Astrocyte of the hippocampus (primary cell): Measurements from ENCODE around the gene SMCHD1.
"Not testable (repeated sequence)": the region's sequence is repeated elsewhere in the genome, so short reads cannot be mapped to it uniquely, and the experiment has no call there.

Source experiments
- DNase-seq: peaks from one replicate; pipeline ENCODE4 v3.0.0; 2011; ENCODE audit warnings: low read depth, low spot score

The SMCHD1 gene

GRCh38 chr18:2716394-2717326, 61.1 kb downstream of the SMCHD1 start:
- DNase-seq = no peak

GRCh38 chr18:2717407-2717806, 61.9 kb downstream of the SMCHD1 start:
- DNase-seq = no peak

DNA sequence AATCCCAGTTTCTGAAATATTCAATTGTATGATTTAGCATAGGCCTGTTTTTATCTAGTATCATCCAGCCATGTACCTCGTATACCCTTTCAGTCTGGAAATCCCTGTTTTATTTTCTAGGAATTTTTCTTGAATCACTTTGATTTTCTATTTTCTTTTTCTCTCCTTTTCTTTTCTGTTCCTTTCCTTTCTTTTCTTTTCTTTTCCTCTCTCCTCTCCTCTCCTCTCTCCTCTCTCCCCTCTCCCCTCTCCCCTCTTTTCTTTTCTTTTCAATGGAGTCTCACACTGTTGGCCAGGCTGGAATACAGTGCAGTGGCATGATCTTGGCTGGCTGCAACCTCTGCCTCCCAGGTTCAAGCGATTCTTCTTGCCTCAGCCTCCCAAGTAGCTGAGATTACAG, 63.5 kb downstream of the SMCHD1 start:
- DNase-seq = no peak

DNA sequence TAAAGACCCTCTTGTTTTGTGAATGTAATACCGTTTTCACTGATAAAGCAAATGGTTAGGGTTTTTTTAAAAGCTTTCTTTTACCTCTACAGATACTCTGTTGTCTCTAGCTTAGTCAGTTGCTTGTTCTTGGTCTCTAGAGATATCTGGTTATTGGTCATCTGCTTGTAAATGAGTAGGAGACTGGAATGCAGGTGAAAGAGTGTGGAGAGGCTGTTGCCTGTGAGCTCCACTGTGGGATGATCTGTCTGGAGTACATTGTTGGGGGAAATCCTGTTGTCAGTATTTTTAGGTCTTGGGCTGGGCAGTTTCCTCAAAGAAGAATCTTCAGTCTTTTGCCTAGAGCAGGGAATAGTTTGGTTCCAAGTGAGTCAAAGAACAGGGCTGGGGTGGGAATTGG, 67.7 kb downstream of the SMCHD1 start:
- no peak for DNase-seq

- no peak for DNase-seq
Observed at GRCh38 chr18:2729757-2730156, 74.2 kb downstream of the SMCHD1 start.

DNA sequence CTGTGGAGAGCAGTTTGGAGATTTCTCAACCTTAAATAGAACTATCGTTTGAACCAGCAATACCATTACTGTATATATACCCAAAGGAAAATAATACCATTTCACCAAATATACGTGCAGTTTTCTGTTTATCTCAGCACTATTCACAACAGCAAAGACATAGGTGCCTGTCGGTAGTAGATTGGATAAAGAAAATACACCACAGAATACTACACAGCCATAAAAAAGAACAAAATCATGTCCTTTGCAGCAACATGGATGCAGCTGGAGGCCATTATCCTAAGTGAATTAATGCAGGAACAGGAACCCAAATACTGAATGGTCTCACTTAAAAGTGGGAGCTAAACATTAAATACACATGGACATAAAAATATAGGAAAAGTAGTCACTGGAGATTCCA, 81.3 kb downstream of the SMCHD1 start:
- DNase-seq = no peak

- not testable (repeated sequence) for DNase-seq
Observed at GRCh38 chr18:2740082-2740481, 84.6 kb downstream of the SMCHD1 start.

DNA sequence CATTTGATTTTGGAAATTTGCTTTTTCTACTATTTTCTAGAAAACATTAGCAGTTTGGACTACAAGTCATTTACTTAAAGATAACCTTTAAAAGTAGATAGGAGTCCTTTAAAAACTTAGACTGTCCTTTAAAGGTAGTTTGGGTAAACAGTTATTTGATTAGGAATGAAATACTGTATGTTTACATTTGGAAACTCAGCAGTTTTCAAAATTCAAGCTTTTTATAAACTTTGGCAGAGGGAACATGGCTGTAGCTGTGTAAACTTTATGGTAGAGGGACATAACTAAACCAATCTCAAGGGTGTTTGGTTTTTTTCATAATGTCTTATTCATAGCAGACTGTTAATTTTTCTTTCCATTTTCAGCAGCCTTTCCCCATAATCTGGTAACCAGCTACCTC, 90.7 kb downstream of the SMCHD1 start:
- DNase-seq = no peak

DNA sequence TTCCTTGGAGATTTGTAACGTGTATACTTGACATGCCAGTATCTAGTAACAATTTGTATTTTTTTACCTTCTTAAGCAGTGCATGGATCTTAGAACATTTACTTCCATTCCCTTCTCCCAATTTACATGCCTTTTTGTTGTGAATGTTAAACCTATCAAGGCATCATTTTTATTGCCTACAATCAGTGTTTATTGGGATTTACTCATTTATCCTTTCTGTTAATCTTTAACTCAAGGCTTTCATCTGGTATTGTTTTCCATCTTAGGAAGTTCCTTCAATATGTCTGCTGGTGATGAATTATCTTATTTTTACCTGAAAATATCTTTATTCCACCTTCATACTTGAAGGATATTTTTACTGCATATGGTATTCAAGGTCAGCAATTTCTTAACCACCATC, 102.8 kb downstream of the SMCHD1 start:
- DNase-seq = no peak

DNA sequence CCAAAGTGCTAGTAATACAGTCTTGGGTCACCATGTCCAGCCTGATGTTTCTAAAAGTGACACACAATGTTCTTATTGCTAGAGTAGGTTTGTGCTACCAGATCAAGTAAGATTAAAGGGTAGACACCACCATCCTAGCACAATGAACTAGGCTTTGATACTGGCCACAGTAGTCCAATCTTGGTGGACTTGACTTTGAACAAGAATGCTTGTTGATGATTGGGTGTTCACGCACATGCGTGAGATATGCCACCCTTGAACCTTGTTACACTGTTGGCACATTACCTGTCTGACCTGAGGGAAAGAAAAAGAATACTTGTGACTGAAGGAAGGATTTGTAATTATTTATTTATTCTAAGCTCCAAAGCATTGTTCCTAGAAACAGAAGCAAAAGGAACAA, 119.1 kb downstream of the SMCHD1 start:
- DNase-seq = no peak

GRCh38 chr18:2776601-2777000, 121.1 kb downstream of the SMCHD1 start:
- no peak for DNase-seq

DNA sequence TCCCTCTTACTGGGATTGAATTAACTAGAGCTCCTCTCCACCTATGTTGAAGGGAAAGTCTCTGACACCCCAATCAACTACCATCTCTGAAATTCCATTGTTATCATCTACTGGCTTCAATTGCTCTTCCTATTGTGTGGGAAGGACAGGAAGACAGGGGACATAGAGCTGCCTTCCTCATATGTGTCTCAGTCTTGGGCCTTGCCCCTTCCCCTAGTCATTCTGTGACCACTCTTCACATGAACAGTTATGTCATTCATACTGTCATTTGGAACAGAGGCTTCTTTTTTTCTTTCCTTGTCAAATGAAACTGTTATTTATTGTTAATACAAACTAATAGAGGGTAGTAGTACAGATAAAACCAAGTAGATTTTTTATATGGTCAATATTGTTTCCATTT, 121.7 kb downstream of the SMCHD1 start:
- no peak for DNase-seq

DNA sequence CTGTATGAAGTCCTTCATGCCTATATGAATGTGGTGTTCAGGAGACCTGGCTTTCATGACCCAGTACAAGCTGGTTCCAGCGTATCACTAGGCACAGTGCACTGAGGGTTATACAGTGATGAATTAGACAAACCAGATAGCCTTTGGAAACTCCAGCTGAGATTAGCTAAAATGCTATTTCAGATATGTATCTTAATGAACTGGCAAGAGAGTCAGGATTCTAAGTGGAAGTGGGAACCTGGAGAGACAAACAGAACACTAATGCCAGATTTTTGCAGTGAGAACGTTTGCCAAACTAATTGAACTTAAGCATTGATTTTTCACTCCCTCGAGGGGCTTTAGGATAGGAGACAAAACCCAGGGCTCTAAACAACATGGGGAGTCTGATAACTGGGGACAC, 125.2 kb downstream of the SMCHD1 start:
- no peak for DNase-seq

- DNase-seq = no peak
Observed at GRCh38 chr18:2787225-2787624, 131.7 kb downstream of the SMCHD1 start.

- DNase-seq = no peak
Observed at GRCh38 chr18:2792395-2792794, 136.9 kb downstream of the SMCHD1 start.

DNA sequence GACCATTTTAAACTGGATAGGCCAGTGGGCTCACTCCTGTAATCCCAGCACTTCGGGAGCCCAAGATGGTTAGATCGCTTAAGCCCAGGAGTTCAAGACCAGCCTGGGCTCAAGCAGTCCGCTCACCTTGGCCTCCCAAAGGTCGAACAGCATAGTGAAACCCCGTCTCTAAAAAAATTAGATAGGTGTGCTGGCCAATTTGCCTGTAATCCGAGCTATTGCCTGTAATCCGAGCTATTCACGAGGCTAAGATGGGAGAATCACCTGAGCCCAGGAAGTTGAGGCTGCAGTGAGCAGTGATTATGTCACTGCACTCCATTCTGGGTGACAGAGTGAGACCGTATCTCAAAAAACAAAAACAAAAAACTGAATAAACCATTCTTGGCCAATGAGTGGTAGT, 138.6 kb downstream of the SMCHD1 start:
- no peak for DNase-seq

DNA sequence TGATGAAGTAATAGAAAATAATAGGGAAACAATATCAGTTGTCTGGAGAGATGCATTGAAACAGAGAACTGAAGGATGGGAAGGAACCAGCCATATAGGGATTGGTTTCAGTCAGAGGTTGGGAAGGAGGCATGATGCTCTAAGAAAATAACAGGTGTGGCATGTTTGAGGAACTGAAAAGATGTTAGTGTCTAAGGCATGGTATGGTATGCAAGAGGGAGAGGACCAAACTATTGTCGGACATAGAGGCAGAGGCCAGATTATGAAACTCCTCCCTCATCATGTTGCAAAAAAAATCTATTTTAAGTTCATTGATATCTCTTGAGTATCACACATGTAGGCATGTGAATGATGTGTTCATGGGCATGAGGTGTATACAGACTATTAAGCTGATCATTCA, 142.4 kb downstream of the SMCHD1 start:
- DNase-seq = no peak

DNA sequence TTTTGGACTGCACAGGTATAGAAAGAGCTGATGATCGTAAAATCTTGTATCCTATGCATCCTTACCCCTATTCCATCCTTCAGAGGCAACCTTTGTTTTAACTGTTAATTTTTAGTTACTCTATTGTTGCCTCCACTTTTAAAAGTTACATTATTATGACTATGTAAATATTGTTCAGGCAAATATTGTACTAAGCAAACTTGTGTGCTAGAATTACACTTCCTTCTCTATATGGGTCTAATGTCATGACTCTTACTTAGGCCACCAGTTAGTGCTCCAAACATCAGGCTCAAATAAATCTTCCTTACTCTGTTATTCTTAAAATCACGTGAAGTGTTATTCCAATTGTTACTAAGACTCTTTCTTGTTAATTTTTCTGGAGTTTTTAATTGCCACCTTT, 143.8 kb downstream of the SMCHD1 start:
- no peak for DNase-seq

DNA sequence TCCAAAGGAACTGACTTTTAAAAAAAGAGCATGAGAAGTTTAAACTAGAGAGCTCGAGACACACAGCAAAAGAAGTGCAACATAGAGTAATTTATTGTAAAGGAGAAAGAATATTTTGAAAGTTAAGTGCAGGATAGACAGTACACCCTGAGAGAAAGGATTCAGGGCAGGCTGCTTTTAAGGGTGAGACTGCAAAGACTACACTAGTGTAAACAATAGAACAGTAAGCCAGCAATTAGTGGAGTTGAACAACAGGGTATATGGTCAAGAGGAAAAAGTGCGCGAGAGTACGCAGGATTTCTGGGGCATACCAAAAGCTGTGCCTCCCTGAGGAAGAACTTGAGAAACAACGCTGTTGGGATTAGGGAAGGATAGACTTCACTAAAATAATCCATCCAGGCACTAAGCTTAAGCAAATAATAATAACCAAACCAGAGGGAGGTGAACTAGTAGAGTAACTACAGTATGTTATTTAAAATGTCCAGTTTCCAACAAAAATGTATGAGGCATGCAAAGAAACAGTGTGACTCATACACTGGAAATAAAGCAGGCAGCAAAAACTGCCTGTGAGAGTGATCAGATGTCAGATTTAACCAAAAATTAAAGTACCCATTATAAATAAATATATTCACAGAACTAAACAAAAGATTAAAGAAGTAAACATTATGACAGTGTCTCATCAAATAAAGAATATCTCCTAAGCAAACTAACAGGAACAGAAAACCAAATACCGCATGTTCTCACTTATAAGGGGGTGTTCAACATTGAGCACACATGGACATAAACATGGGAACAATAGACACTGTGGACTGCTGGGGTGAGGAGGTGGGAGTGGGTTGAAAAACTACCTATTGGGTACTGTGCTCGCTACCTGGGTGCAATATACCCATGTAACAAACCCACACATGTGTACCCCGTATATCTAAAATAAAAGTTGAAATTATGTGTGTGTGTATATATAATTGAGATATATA, 150.7 kb downstream of the SMCHD1 start:
- peak; percentile 50 for DNase-seq

GRCh38 chr18:2808640-2809039, 153.1 kb downstream of the SMCHD1 start:
- DNase-seq = not testable (repeated sequence)

- DNase-seq = not testable (repeated sequence)
Observed at GRCh38 chr18:2809666-2810183, 154.2 kb downstream of the SMCHD1 start.

- DNase-seq = no peak
Observed at GRCh38 chr18:2811416-2811815, 155.9 kb downstream of the SMCHD1 start.
